ENCODE results near the gene KAZN. TPM values are rescaled to one million over a fixed set of nuclear protein-coding genes. Genes with fewer than 3 reads are reported as not detected.

Gene KAZN
- total RNA-seq, 2 experiments from 2014 or later = 0.30 to 0.42 TPM

DNA sequence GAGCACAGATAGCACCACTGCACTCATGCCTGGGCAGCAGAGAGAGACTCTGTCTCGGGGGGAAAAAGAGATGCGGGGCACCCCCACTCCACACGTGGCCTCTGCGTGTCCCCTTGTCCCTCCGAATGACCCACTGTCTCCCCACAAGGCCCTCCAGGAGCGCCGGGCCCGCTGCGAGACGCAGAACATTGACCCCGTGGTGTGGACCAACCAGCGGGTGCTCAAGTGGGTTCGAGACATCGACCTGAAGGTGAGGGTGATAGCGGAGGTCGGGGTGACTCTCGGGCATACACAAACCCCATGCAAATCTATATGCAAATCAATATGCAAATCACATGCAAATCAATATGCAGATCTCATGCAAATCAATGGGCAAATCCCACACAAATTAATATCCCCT lies 504.7 kb downstream of the KAZN start:
- CTCF ChIA-PET = no interaction called here
- POLR2A ChIA-PET = no interaction called here

DNA sequence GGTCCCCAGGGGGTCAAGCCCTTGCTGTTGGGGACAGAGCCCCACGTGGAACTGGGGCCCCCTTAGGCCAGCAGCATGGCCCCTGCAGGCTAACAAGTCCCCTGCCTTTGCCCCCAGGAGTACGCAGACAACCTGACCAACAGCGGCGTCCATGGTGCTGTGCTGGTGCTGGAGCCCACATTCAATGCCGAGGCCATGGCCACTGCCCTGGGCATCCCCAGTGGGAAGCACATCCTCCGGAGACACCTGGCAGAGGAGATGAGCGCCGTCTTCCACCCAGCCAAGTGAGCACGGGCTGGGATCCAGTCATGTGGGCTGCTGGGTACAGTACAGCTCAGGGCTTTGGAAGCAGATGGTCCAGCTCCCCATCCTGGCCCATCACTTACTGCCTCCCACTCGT lies 505.4 kb downstream of the KAZN start:
- CTCF ChIA-PET = no interaction called here
- POLR2A ChIA-PET = no interaction called here

DNA sequence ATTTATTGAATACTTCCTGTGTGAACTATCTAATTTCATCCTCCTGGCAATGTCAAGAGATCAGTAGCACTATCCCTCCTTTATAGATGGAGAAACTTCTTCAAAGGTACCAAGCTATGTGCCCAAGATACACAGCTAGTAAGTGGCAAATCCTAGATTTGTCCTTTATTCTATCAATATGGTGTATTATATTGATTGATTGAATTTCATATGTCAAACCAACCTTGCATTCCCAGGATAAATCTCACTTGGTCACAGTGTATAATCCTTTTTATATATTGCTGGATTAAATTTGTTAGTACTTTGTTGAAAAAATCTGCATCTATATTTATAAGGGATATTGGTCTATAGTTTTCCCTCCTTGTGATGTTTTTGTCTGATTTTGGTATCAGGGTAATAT lies 506.3 kb downstream of the KAZN start:
- CTCF ChIA-PET = no interaction called here
- POLR2A ChIA-PET = no interaction called here

DNA sequence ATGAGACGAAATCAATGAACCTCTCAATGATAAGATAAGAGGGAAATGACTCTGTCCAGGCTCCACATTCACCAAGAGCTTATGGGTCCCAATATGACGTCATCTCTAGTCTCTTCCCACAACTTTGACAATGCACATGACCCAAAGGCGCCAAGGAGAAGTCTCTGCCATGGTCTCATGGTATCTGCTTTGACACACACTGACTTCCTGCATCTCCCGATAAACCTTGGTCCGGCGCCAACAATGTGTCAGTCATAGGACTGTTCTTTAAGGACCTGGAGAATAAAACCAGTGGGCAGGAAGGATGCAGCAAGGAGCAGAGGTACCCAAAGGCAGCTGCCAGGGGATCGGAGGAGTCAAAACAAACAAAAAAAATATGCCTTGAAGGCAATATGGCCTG lies 508.1 kb downstream of the KAZN start:
- ChIA-PET POLR2A (no interaction called here), CTCF (interaction anchor here (1.3 kb wide), 1 partner anchor 78 kb away, joined by 3 read pairs; no protein-coding TSS in a partner anchor)

DNA sequence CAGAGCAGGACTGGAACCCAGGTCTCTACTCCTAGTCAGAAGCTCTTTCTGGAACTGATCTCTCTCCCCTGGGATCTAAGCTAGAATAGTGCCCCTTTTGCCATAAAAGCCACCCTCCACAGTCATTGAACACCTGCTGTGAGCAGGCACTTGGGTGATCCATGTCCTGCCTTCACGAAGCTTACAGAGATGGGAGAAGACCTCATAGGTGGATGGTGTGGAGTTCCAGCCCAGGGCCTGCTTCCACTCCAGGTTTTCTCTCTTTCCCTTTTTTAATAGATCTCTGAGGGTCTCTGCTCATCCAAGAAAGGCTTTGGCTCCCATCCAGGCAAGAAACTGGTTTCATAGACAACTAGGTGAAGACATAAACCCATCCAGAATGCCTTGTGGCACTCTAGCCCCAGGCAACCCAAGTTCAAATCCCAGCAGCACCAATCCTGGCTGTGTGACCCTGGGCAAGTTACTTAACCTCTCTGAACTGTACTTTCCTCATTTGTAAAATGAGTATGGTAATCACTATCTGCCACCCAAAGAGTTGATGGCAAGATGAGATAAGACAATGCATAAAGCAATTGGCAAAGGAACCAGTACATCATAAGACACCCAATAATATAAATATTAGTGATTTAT lies 508.7 kb downstream of the KAZN start:
- POLR2A ChIA-PET = no interaction called here
- CTCF ChIA-PET = interaction anchor here (1.3 kb wide), 1 partner anchor 77 kb away, joined by 3 read pairs; no protein-coding TSS in a partner anchor

DNA sequence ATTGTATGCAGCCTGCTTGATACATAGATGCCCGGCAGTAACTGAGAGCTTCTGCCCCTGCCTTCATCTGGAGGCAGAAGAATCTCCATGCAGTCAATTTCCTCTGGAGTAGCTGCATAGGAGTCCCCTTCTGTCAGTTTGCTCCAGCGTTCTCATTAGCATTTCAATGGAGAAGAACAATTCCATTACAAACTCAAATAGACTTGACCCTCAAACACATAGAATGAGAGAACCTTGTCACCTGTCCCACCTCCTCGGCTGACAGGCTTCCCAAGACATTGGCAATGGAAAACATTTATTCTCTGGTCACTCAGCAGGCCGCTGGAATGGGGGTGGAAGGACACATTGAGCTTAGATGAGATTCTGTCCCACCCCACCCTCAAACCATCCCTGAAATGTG lies 509.4 kb downstream of the KAZN start:
- ChIA-PET CTCF (no interaction called here), POLR2A (no interaction called here)

DNA sequence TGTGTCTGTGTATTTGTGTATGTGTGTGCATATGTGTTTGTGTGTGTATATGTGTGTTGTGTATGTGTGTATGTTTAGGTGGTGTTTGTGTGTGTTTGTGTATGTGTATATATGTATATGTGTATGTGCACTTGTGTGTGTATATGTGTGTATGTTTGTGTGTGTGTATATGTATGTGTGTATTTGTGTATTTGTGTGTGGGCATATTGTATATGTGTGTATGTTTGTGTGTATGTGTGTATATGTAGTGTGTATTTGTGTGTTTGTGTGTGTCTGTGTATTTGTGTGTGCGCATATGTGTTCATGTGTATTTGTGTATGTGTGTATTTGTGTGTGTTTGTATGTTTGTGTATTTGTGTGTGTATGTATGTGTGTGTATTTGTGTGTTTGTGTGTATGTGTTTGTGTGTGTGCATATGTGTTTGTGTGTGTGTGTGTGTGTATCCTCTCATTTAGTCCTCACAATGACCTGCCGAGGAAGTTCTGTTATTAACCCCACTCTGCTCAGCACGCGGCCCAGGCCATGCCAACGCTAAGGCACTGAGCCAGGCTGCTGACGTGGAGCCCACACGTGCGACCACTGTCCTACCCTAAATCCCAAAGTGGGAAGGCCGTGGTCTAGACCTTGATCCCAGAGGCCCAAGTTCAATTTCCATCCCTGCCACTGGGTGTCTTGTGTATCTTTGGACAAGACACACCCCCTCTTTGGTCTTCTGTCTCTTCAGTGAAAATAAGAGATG lies 511.8 kb downstream of the KAZN start:
- POLR2A ChIA-PET = no interaction called here

DNA sequence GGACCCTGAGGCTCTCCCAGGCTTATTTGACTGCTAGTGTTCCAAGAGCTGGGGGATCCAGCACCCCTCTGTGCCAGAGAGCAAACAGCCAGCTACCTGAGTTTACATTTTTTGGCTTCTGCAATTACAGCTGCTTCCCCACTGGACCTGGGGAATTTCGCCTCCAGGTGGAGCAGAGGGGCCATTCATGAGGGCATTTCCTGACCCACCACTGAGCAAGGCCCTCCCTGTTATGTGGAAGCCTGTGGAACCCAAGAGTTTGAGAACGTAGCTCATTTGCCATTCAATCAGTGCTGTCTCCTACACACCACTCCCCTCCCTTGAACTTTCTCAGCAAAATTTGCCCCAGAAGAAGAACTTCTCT lies 512.4 kb downstream of the KAZN start:
- POLR2A ChIA-PET = no interaction called here
- CTCF ChIA-PET = interaction anchor here (0.6 kb wide), 1 partner anchor 447 kb away, joined by 3 read pairs; no protein-coding TSS in a partner anchor

More for the DNA sequence above, 511.8 kb downstream of the KAZN start:
- CTCF ChIA-PET = interaction anchor here (0.6 kb wide), 1 partner anchor 446 kb away, joined by 3 read pairs; no protein-coding TSS in a partner anchor

DNA sequence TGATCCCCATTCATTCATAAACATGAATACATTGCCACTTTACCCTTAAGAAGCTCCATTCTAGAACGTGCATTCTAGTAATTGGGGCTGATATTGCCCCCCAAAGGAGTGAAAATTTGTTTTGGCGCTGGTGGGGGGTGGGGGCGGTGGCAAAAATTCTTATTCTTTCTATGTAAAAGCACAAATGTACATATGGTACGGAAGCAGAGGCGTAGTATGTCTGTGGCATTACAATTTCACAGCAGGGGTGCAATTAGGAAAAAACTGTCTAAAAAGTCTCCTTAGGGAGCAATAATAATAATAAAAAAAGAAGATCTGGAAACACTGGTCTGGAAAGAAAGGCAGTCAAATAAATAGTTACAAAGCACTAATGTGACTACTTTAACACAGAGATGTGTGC lies 514.7 kb downstream of the KAZN start:
- POLR2A ChIA-PET = no interaction called here

DNA sequence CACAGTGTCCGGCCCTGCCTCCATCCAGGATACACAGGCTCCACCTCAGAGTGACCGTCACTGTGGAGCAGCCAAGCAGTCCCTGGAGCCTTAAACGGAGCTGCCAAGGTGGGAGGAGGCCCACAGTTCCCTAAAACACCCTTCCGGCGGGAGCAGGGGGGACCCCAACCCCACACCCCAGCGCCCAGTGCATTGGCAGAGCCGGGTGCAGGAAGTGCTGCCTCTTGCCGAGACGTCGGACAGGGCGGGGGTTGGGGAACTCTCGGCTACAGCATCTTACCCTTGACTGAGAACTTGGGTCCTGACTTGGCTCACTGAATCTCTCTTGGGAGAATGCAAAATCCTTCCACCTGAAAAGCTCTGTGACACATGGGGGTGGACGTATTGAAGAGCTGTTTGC lies 516.4 kb downstream of the KAZN start:
- POLR2A ChIA-PET = no interaction called here
- CTCF ChIA-PET = no interaction called here

More for the DNA sequence above, 514.7 kb downstream of the KAZN start:
- CTCF ChIA-PET = no interaction called here

DNA sequence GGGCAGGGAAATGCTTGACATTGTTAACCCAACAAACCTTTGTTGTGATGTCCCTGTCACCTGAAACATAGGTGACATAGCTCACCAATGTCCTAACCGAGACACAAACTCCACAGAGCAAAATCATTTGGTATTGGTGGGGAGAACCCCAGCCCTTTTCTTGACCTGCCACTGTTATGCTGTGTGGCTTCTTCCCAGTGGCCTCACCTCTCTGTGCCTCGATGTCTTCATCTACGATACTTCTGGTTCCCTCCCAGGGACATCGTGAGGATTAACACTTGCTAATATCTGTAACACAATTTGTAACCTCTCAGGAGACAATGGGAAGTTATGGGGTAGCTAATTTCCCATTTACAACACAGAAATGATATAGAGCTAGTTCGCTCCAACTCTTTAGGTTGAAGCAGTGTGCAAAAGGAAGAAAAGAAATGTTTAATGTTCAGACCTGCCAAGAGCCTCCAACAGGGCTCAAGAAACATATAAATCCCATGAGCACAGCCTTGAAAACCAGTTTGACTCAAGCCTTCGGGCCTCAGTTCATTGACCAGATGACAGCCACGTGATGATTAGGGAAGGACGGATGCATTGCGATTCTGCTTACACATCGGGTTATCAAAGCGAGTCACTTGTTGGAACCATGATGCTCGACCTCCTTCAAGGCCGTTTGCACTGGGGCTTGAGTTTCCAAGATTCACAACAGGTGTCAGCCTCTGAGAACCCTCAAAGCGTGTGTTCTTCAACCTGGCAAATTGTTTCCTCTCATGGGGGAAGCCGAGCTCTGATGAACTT lies 517.3 kb downstream of the KAZN start:
- ChIA-PET POLR2A (no interaction called here), CTCF (no interaction called here)

DNA sequence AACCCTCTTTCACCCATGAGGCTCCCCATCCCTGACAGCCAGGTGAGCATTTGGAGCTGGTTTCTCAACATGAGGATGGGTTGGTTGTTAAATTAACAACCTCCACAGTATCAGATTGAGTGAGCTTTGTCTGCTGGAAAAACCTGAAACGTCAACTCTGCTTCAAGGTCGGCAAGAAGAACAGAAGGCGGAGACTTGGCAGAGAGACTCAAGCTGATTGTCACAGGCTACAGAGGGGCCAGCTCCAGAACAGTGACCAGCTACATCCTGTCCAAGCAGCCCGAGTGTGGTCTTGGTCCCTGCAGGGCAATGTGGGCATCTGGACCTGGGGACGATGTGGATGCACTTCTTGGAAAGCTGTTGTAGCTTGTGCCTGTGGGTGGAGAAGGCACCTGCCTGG lies 518.5 kb downstream of the KAZN start:
- ChIA-PET CTCF (interaction anchor here (0.8 to 1.3 kb wide), 2 partner anchors 12 to 133 kb away, joined by 3 read pairs; no protein-coding TSS in a partner anchor), POLR2A (no interaction called here)

DNA sequence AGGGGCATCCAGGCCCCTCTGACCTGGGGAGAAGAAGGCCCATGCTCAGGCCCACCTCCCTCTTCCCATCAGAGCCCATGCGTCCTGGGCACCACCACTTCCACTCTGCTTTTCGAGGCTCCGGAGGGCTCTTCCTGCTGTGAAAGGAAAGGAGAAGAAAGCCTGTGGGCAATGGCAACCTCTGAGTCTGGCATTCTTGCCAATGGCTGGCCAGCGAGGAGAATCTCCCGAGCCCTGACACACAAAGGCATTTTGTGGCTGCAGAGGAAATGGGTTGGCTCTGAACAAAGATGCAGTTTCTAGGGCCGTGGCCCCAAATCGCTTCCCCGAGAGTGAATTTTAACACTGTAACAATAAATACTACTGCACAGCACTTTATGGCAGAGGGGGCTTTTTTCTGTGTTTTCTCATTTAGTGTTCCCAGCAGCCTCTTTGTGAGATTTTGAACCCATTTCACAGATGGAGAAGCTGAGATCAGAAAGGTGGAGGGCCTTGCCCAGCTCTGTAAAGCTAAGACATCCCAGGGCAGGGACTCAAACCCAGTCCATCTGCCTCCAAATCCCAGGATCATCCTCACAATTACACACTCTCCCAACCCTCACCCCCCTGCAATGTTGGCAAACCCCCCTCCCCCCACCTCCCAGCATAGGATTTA lies 519.3 kb downstream of the KAZN start:
- ChIA-PET CTCF (interaction anchor here (0.8 to 1.3 kb wide), 2 partner anchors 11 to 132 kb away, joined by 3 read pairs; no protein-coding TSS in a partner anchor), POLR2A (no interaction called here)

DNA sequence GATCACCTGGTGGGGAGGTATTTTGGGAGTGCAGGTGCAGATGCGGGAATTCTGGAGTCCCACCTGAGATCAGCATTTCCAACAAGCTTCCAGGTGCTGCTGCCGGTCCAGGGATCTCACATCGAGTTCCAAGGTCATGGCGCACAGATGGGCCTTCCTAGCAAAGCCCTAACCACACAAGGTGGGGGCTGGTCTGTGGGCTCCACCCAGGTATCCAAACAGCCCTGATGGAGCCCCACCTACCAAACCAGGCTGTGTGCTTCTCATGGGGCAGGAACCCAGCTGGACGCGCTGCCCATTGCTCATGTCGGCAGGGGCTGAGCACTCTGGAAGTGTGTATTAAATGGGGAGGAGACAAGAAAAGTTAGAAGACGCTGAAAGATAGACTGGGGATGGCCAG lies 520.1 kb downstream of the KAZN start:
- ChIA-PET POLR2A (no interaction called here), CTCF (interaction anchor here (2.4 kb wide), 1 partner anchor 10 kb away, joined by 9 read pairs; no protein-coding TSS in a partner anchor)

DNA sequence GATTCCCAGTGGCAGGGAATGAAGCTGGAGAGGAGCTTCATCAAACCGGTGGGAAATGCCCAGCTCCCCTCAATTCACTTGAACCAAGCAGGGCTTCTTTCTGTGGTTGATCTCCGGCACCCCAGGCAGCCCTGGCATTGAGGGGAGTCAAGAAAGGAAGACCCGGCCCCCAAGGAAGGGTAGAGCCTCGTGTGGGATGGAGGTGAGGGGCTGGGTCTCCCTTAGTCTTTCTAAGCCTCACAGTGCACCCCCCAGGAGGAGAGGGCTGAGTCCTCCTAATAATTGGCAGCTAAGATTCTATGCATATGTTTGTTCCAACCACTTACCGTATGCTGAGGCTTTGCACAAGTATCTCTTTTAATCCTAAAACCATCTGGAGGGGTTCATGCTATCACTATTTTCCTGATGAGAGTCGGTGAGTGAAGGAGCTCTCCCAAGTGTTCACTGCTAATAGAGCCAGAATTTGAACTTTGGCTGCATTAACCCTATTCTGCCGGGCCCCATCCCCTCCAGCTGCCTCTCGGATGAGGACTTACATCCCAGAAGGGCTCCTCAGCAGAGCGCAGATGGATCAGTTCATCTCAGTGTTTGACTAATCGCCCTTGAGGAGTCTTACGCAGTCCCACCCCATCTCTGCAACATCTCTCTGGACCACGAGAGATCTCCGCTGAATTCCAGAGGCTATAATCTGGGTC lies 521.9 kb downstream of the KAZN start:
- POLR2A ChIA-PET = no interaction called here
- CTCF ChIA-PET = interaction anchor here (2.4 kb wide), 1 partner anchor 8 kb away, joined by 9 read pairs; no protein-coding TSS in a partner anchor

DNA sequence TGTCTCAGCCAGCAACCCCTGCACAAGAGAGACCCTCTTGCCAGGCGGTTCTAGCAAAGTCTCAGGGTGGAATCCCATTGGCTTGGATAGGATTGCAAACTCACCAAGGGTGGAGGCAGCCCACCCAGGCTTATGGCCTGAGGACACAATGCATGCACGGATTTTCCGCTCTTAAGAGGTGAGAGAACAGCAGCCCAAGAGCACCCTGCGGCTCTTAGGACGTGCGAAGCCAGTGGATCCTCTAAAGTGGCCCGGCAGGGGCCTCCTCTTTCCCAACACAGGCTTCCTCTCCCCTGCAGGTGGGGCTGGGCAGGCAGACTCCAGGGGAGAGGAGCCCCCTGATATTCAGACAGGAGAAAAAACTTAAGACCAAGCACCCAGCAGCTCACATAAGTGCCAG lies 523.8 kb downstream of the KAZN start:
- POLR2A ChIA-PET = no interaction called here
- CTCF ChIA-PET = no interaction called here

DNA sequence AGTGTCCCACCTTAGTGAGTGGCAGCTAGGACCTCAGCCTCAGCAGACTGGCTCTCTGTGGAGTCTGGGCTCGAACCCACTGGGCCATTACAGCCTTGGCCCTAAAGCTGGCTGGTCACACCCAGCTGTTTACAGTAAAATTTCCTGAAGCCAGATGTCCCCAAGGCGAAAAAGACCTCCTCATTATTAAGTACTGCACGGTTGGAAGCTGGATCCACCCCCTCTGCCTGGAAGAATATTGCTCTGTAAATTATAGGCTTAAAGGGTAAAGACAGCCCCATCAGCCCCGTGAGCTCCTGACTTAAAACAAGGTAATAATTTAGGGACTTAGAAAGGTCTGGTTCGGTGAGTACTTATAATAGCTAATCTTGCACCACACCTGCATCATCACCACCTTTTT lies 524.8 kb downstream of the KAZN start:
- ChIA-PET CTCF (no interaction called here), POLR2A (no interaction called here)

DNA sequence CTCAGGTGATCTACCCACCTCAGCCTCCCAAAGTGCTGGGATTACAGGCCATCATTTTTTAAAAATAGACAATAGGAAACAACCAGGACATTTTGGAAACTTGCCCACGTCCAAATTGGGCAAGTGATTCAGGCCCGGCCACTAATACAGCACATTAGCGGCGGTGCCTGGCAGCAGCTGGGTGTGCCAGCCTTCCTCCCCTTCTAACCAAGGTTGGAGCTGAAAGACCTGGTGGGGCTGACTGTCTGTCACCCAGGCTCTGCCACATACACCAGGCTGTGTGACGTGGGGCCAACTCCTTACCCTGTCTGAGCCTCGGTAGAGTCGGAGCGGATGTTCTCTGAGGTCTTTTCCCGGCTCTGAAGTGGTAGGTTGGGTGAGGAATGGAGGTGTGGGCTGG lies 525.4 kb downstream of the KAZN start:
- ChIA-PET POLR2A (no interaction called here), CTCF (no interaction called here)

DNA sequence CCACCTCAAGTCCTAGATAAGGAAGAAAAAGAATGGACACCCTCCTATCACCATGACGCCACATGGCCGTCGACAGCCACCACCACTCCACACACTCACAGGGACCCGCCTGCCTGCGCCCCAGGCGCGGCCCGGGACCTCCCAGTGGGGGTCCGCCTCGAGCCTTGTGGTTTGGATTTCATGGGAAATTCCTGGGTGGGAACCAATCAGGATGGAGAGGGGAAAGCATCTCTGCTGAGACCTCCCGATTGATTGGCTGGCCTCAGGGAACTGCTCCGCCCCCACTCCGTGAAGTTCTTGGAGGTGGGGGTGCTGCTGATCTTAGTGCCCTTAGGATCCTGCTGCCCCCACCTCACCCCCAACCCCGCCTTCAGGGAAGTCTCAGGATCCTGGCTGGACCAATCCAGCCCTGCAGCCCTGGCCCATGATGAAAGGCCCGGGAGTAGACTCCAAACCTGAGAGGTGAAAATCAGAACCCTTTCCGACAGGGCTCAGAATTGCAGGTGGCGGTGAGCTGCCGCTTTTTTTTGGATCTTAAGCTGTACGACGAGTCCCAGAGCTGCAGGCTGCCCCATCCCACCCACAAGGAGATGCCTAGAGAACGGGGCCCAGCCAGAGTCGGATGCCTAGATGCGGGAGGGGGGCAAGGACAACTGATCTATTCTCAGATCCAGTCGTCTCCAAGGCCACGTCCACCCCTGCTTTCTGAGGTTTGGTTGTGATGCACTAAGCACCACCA lies 526.0 kb downstream of the KAZN start:
- ChIA-PET CTCF (no interaction called here), POLR2A (no interaction called here)

Data from activated CD8-positive, alpha-beta memory T cell treated with anti-CD3 and anti-CD28 coated beads for 36 hours (primary cell).